Measurements from ENCODE around the gene FCAMR. TPM values are rescaled to one million over a fixed set of nuclear protein-coding genes. Genes with fewer than 3 reads are reported as not detected.

The FCAMR gene
- total RNA-seq, 1 donor from 2014 or later, result not detected

- H3K4me3 ChIP-seq, result no peak overlapping the region
- peaks cover 52% of the 10 kb centered on the region for H3K27me3 ChIP-seq (ENCODE audit: low read depth)
- no peak for DNase-seq
- peaks cover 13% of the 10 kb centered on the region for H3K4me1 ChIP-seq
- H3K9me3 ChIP-seq (replicated peaks), result no peaks in the 10 kb centered on the region
- intact Hi-C loops (cut with micrococcal nuclease), result loop anchor here (10.0 kb wide), 2 partner anchors 179 to 279 kb away; partner anchors contain the start of gene DYRK3
- H3K36me3 ChIP-seq, result no peaks in the 10 kb centered on the region
- no peak for TF ChIP-seq CTCF (IDR thresholded peaks at IDR 0.05; ENCODE audit: borderline replicate concordance)
- no peak overlapping the region for H3K27ac ChIP-seq (replicated peaks)
Observed at GRCh38 chr1:206913766-206914537, 56.3 kb downstream of the FCAMR start.

- peak; percentile 40 for DNase-seq
- TF ChIP-seq CTCF (IDR thresholded peaks at IDR 0.05; ENCODE audit: borderline replicate concordance), result peak; percentile 88
- H3K36me3 ChIP-seq, result no peaks in the 10 kb centered on the region
- H3K27ac ChIP-seq (replicated peaks), result no peak overlapping the region
- intact Hi-C loops (cut with micrococcal nuclease), result loop anchor here (10.0 kb wide), 2 partner anchors 178 to 278 kb away; partner anchors contain the start of gene DYRK3
- H3K27me3 ChIP-seq (ENCODE audit: low read depth), result peaks cover 65% of the 10 kb centered on the region
- peaks cover 16% of the 10 kb centered on the region for H3K4me1 ChIP-seq
- H3K4me3 ChIP-seq, result no peak overlapping the region
- no peaks in the 10 kb centered on the region for H3K9me3 ChIP-seq (replicated peaks)
Observed at GRCh38 chr1:206912445-206913095, 57.7 kb downstream of the FCAMR start.

- Histone ChIP-seq H3K4me1 (peaks cover 16% of the 10 kb centered on the region), H3K36me3 (no peaks in the 10 kb centered on the region), H3K9me3 (replicated peaks) (no peaks in the 10 kb centered on the region), H3K27me3 (ENCODE audit: low read depth) (peaks cover 63% of the 10 kb centered on the region), H3K4me3 (no peak overlapping the region), H3K27ac (replicated peaks) (no peak overlapping the region)
- TF ChIP-seq CTCF (IDR thresholded peaks at IDR 0.05; ENCODE audit: borderline replicate concordance), result peak; percentile 94
- DNase-seq, result no peak
- intact Hi-C loops (cut with micrococcal nuclease), result loop anchor here (10.0 kb wide), 2 partner anchors 176 to 276 kb away; partner anchors contain the start of gene DYRK3
Observed at GRCh38 chr1:206911064-206911663, 59.1 kb downstream of the FCAMR start.

- DNase-seq, result no peak
- Histone ChIP-seq H3K4me3 (peak overlapping the region; percentile 70), H3K36me3 (no peaks in the 10 kb centered on the region), H3K9me3 (replicated peaks) (no peaks in the 10 kb centered on the region), H3K4me1 (peaks cover 16% of the 10 kb centered on the region), H3K27me3 (ENCODE audit: low read depth) (peaks cover 51% of the 10 kb centered on the region), H3K27ac (replicated peaks) (peak overlapping the region; percentile 58)
- no peak for TF ChIP-seq CTCF (IDR thresholded peaks at IDR 0.05; ENCODE audit: borderline replicate concordance)
- intact Hi-C loops (cut with micrococcal nuclease), result loop anchor here (10.0 kb wide), 2 partner anchors 175 to 275 kb away; partner anchors contain the start of gene DYRK3
Observed at GRCh38 chr1:206909883-206910318, 60.4 kb downstream of the FCAMR start.

GRCh38 chr1:206909161-206909882 lies 60.9 kb downstream of the FCAMR start:
- Histone ChIP-seq H3K36me3 (no peaks in the 10 kb centered on the region), H3K4me3 (peak overlapping the region; percentile 70), H3K27ac (replicated peaks) (peak overlapping the region; percentile 58), H3K4me1 (peaks cover 20% of the 10 kb centered on the region), H3K27me3 (ENCODE audit: low read depth) (peaks cover 46% of the 10 kb centered on the region), H3K9me3 (replicated peaks) (no peaks in the 10 kb centered on the region)
- intact Hi-C loops (cut with micrococcal nuclease), result no loop called here
- peak; percentile 48 for DNase-seq
- no peak for TF ChIP-seq CTCF (IDR thresholded peaks at IDR 0.05; ENCODE audit: borderline replicate concordance)
